ENCODE results near the gene CTBP2. TPM values are rescaled to one million over a fixed set of nuclear protein-coding genes. Genes with fewer than 3 reads are reported as not detected.

CTBP2 gene
- total RNA-seq, 1 experiment from 2014 or later, result 191 TPM

DNA sequence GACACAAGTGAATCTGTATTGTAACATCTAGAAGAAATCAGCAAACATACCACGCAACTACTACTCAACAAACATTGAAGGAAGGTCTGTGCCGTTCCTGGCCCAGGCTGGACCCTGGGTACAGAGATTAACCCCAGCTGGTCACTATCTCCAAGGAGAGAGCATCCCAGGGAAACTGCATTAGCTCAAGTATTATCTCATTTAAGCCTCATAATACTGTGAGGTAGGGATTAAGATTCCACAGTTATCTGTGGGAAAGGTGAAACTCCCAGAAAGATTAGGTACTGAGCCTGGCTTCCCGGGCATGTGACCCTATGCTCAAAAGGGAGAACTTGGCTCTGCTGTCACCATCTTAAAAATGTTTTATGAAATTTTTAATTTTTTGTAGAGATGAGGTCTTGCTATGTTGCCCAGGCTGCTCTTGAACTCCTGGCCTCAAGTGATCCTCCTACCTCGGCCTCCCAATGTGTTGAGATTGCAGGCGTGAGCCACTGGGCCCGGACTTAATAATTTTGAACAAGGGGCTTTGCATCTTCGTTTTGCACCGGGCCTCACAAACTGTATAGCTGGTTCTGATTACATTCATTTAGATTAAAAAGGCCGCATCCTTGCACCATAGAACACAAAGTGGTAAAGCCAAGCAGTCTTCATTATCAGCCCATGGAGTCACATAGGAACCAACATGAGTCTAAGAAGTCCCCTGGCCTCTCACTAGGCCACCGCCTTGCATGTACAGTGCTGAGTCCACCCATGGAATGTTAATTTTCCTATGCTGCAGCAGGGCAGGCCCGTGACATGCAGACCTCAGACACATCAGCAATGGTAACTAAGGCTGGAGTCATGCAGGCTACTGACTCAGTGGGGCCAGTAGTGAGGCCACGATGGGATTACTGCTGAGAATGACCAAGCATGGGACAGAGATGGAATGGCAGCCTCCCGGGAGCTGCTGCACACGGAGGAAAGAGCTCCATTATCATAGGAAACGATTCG is 5.5 kb upstream of the CTBP2 start:
- Mint-ChIP-seq H3K27me3 (ENCODE audit: low read depth) (no peaks in the 10 kb centered on the region), H3K27ac (no peak overlapping the region), H3K9me3 (no peaks in the 10 kb centered on the region), H3K4me3 (no peak overlapping the region), H3K36me3 (no peaks in the 10 kb centered on the region), H3K4me1 (peaks cover 18% of the 10 kb centered on the region)
- CTCF ChIA-PET, result interaction anchor here (1.7 kb wide), 1 partner anchor 14 kb away, joined by 4 read pairs; no protein-coding TSS in a partner anchor
- ATAC-seq, result no peak
- TF ChIP-seq, protein P1, sequence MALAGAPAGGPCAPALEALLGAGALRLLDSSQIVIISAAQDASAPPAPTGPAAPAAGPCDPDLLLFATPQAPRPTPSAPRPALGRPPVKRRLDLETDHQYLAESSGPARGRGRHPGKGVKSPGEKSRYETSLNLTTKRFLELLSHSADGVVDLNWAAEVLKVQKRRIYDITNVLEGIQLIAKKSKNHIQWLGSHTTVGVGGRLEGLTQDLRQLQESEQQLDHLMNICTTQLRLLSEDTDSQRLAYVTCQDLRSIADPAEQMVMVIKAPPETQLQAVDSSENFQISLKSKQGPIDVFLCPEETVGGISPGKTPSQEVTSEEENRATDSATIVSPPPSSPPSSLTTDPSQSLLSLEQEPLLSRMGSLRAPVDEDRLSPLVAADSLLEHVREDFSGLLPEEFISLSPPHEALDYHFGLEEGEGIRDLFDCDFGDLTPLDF (CRISPR knock-in tag; IDR thresholded peaks at IDR 0.05), result no peak
- TF ChIP-seq, protein P2, sequence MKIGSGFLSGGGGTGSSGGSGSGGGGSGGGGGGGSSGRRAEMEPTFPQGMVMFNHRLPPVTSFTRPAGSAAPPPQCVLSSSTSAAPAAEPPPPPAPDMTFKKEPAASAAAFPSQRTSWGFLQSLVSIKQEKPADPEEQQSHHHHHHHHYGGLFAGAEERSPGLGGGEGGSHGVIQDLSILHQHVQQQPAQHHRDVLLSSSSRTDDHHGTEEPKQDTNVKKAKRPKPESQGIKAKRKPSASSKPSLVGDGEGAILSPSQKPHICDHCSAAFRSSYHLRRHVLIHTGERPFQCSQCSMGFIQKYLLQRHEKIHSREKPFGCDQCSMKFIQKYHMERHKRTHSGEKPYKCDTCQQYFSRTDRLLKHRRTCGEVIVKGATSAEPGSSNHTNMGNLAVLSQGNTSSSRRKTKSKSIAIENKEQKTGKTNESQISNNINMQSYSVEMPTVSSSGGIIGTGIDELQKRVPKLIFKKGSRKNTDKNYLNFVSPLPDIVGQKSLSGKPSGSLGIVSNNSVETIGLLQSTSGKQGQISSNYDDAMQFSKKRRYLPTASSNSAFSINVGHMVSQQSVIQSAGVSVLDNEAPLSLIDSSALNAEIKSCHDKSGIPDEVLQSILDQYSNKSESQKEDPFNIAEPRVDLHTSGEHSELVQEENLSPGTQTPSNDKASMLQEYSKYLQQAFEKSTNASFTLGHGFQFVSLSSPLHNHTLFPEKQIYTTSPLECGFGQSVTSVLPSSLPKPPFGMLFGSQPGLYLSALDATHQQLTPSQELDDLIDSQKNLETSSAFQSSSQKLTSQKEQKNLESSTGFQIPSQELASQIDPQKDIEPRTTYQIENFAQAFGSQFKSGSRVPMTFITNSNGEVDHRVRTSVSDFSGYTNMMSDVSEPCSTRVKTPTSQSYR (CRISPR knock-in tag; IDR thresholded peaks at IDR 0.05), result no peak
- TF ChIP-seq, protein P3, sequence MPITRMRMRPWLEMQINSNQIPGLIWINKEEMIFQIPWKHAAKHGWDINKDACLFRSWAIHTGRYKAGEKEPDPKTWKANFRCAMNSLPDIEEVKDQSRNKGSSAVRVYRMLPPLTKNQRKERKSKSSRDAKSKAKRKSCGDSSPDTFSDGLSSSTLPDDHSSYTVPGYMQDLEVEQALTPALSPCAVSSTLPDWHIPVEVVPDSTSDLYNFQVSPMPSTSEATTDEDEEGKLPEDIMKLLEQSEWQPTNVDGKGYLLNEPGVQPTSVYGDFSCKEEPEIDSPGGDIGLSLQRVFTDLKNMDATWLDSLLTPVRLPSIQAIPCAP (CRISPR knock-in tag; IDR thresholded peaks at IDR 0.05), result no peak
- TF ChIP-seq, protein P4, sequence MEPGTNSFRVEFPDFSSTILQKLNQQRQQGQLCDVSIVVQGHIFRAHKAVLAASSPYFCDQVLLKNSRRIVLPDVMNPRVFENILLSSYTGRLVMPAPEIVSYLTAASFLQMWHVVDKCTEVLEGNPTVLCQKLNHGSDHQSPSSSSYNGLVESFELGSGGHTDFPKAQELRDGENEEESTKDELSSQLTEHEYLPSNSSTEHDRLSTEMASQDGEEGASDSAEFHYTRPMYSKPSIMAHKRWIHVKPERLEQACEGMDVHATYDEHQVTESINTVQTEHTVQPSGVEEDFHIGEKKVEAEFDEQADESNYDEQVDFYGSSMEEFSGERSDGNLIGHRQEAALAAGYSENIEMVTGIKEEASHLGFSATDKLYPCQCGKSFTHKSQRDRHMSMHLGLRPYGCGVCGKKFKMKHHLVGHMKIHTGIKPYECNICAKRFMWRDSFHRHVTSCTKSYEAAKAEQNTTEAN (CRISPR knock-in tag; IDR thresholded peaks at IDR 0.05), result no peak
- TF ChIP-seq ZNF671 (CRISPR knock-in tag; IDR thresholded peaks at IDR 0.05) (no peak), GTF2I (CRISPR knock-in tag; conservative IDR thresholded peaks at IDR 0.05) (no peak), TP53 (CRISPR knock-in tag; IDR thresholded peaks at IDR 0.05) (no peak), FOXP1 (CRISPR knock-in tag; IDR thresholded peaks at IDR 0.05; ENCODE audit: borderline replicate concordance) (no peak), ETV6 (CRISPR knock-in tag; IDR thresholded peaks at IDR 0.05) (no peak), PRRX2 (CRISPR knock-in tag; IDR thresholded peaks at IDR 0.05) (no peak), JUN (CRISPR knock-in tag; IDR thresholded peaks at IDR 0.05) (no peak), RORB (CRISPR knock-in tag; IDR thresholded peaks at IDR 0.05) (no peak), ATF1 (CRISPR knock-in tag; IDR thresholded peaks at IDR 0.05) (no peak)
- TF ChIP-seq, protein P5, sequence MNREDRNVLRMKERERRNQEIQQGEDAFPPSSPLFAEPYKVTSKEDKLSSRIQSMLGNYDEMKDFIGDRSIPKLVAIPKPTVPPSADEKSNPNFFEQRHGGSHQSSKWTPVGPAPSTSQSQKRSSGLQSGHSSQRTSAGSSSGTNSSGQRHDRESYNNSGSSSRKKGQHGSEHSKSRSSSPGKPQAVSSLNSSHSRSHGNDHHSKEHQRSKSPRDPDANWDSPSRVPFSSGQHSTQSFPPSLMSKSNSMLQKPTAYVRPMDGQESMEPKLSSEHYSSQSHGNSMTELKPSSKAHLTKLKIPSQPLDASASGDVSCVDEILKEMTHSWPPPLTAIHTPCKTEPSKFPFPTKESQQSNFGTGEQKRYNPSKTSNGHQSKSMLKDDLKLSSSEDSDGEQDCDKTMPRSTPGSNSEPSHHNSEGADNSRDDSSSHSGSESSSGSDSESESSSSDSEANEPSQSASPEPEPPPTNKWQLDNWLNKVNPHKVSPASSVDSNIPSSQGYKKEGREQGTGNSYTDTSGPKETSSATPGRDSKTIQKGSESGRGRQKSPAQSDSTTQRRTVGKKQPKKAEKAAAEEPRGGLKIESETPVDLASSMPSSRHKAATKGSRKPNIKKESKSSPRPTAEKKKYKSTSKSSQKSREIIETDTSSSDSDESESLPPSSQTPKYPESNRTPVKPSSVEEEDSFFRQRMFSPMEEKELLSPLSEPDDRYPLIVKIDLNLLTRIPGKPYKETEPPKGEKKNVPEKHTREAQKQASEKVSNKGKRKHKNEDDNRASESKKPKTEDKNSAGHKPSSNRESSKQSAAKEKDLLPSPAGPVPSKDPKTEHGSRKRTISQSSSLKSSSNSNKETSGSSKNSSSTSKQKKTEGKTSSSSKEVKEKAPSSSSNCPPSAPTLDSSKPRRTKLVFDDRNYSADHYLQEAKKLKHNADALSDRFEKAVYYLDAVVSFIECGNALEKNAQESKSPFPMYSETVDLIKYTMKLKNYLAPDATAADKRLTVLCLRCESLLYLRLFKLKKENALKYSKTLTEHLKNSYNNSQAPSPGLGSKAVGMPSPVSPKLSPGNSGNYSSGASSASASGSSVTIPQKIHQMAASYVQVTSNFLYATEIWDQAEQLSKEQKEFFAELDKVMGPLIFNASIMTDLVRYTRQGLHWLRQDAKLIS (CRISPR knock-in tag; IDR thresholded peaks at IDR 0.05; ENCODE audit: borderline replicate concordance), result no peak
- TF ChIP-seq, protein P6, sequence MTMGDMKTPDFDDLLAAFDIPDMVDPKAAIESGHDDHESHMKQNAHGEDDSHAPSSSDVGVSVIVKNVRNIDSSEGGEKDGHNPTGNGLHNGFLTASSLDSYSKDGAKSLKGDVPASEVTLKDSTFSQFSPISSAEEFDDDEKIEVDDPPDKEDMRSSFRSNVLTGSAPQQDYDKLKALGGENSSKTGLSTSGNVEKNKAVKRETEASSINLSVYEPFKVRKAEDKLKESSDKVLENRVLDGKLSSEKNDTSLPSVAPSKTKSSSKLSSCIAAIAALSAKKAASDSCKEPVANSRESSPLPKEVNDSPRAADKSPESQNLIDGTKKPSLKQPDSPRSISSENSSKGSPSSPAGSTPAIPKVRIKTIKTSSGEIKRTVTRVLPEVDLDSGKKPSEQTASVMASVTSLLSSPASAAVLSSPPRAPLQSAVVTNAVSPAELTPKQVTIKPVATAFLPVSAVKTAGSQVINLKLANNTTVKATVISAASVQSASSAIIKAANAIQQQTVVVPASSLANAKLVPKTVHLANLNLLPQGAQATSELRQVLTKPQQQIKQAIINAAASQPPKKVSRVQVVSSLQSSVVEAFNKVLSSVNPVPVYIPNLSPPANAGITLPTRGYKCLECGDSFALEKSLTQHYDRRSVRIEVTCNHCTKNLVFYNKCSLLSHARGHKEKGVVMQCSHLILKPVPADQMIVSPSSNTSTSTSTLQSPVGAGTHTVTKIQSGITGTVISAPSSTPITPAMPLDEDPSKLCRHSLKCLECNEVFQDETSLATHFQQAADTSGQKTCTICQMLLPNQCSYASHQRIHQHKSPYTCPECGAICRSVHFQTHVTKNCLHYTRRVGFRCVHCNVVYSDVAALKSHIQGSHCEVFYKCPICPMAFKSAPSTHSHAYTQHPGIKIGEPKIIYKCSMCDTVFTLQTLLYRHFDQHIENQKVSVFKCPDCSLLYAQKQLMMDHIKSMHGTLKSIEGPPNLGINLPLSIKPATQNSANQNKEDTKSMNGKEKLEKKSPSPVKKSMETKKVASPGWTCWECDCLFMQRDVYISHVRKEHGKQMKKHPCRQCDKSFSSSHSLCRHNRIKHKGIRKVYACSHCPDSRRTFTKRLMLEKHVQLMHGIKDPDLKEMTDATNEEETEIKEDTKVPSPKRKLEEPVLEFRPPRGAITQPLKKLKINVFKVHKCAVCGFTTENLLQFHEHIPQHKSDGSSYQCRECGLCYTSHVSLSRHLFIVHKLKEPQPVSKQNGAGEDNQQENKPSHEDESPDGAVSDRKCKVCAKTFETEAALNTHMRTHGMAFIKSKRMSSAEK (CRISPR knock-in tag; IDR thresholded peaks at IDR 0.05; ENCODE audit: borderline replicate concordance), result no peak
- TF ChIP-seq, protein P7, sequence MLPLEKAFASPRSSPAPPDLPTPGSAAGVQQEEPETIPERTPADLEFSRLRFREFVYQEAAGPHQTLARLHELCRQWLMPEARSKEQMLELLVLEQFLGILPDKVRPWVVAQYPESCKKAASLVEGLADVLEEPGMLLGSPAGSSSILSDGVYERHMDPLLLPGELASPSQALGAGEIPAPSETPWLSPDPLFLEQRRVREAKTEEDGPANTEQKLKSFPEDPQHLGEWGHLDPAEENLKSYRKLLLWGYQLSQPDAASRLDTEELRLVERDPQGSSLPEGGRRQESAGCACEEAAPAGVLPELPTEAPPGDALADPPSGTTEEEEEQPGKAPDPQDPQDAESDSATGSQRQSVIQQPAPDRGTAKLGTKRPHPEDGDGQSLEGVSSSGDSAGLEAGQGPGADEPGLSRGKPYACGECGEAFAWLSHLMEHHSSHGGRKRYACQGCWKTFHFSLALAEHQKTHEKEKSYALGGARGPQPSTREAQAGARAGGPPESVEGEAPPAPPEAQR (CRISPR knock-in tag; IDR thresholded peaks at IDR 0.05), result no peak
- TF ChIP-seq, protein P8, sequence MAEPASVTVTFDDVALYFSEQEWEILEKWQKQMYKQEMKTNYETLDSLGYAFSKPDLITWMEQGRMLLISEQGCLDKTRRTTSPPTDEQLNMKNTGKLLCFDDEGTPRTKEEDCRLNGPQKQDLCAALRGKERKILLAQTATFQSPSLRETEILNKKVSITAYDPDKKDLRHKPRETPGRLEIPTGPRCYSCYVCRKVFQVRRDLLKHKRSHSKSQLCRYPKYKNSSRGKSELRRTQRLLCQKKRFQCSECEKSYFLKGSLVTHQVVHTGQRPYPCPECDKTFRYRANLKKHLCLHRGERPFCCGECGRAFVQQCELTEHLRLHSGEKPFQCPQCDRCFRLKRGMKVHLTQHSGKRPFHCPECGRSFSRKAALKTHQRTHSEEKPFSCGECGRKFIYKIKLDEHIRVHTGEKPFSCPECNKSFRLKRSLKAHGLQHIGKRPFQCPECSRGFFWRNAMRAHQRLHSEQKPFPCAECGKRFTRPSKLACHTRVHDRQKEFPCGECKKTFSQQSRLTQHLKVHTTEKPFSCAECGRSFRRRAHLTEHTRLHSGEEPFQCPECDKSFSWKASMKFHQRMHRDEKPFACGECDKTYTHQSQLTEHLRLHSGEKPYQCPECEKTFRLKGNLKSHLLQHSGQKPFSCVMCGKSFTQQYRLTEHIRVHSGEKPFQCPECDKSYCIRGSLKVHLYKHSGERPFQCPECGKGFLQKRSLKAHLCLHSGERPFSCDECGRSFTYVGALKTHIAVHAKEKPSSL (CRISPR knock-in tag; conservative IDR thresholded peaks at IDR 0.05), result no peak
- DNase-seq (ENCODE audit: low spot score), result no peak
- POLR2A ChIA-PET, result no interaction called here

Data from WTC11 (cell line).